Omental fat pad (tissue), 4 donors: Measurements from ENCODE around the gene KCNG2. TPM values are rescaled to one million over a fixed set of nuclear protein-coding genes. Genes with fewer than 3 reads are reported as not detected.

Experiments used
- ATAC-seq: fragments of 150-250 bp; one replicate; pipeline ENCODE4 v1.9.1; 2016; ENCODE audit warnings: mild to moderate bottlenecking, moderate library complexity; ENCODE audit not compliant: low FRiP score
- DNase-seq: peaks from one replicate; pipeline ENCODE4 v3.0.0-alpha.2; 2019; ENCODE audit warnings: low spot score
- total RNA-seq, 4 donors: library from RNA; depleted of rRNA; stranded (reverse); fragments of >200 nt; gene quantifications; one replicate each; pipeline ENCODE4 v1.1.0, GENCODE V29; 2016
- TF ChIP-seq, protein P1 (sequence below), 3 donors: fragments of 450-650 bp; IDR thresholded peaks; one replicate each; pipeline ENCODE4 v1.5.1; 2016 to 2017; ENCODE audit warnings: antibody characterized with exemption in 3 of 3, mild to moderate bottlenecking in 3 of 3, moderate library complexity in 2 of 3

The KCNG2 gene
- total RNA-seq, 4 donors from 2014 or later, result 0.75 to 2.4 (median 0.96) TPM; not detected in 1

DNA sequence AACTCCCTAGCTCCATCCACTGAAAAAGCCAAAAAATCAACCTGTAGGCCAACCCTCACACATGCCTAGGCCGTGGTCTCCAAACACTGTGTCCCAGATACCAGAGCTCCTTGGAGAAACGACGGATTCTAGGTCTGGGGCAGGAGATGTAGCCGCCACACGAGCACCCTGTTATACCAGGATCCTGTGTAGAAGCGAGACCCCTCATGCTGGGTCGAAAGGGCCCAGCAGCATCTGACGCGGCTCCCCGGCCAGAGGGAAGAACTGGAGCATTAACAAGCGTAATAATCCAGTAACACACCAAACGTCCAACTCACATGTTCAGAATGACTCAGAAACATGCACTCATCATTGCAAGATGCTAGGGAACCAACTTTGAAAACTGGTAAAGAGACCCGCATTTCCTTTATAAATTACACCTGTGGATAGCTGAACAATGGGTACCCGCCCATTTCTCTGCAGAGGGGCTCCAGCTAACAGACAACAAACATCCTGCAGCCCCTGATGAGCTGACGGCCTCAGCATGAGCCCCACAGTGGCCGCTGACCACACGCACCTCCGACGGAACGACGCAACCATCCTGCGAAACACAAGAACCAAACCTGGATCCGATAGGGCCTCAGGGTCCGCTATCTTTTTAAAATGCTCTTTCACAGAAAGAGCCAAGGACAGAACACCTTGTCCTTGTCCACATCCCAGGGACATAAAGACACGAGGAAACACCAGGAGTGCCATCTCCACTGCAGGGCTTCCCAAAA, 139.5 kb downstream of the KCNG2 start:
- no peak for ATAC-seq
- TF ChIP-seq, protein P1, sequence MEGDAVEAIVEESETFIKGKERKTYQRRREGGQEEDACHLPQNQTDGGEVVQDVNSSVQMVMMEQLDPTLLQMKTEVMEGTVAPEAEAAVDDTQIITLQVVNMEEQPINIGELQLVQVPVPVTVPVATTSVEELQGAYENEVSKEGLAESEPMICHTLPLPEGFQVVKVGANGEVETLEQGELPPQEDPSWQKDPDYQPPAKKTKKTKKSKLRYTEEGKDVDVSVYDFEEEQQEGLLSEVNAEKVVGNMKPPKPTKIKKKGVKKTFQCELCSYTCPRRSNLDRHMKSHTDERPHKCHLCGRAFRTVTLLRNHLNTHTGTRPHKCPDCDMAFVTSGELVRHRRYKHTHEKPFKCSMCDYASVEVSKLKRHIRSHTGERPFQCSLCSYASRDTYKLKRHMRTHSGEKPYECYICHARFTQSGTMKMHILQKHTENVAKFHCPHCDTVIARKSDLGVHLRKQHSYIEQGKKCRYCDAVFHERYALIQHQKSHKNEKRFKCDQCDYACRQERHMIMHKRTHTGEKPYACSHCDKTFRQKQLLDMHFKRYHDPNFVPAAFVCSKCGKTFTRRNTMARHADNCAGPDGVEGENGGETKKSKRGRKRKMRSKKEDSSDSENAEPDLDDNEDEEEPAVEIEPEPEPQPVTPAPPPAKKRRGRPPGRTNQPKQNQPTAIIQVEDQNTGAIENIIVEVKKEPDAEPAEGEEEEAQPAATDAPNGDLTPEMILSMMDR (IDR thresholded peaks at IDR 0.05), result no peak
- DNase-seq, result peak; percentile 8

- ATAC-seq (no peak), DNase-seq (peak; percentile 3)
Observed at GRCh38 chr18:79938196-79938595, 140.5 kb downstream of the KCNG2 start.

DNA sequence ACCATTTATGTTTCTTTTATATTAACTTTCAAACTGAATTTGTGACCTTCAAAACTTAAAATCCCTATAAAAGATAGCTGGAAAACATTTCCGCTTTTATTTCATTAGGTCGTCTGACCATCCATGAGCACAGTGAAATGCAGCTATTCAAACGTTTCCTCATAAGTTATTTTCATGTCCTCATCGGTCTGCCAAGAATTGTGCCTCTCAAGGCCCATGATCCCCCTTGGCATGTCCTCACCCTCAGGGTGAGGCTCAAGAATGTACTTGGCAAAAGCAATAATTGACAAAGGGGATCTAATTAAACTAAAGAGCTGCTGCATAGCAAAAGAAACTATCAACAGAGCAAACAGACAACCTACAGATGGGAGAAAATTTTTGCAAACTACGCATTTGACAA, 141.4 kb downstream of the KCNG2 start:
- ATAC-seq, result no peak

More at GRCh38 chr18:79938196-79938595, 140.5 kb downstream of the KCNG2 start:
- TF ChIP-seq, protein P1 (IDR thresholded peaks at IDR 0.05), result no peak

DNA sequence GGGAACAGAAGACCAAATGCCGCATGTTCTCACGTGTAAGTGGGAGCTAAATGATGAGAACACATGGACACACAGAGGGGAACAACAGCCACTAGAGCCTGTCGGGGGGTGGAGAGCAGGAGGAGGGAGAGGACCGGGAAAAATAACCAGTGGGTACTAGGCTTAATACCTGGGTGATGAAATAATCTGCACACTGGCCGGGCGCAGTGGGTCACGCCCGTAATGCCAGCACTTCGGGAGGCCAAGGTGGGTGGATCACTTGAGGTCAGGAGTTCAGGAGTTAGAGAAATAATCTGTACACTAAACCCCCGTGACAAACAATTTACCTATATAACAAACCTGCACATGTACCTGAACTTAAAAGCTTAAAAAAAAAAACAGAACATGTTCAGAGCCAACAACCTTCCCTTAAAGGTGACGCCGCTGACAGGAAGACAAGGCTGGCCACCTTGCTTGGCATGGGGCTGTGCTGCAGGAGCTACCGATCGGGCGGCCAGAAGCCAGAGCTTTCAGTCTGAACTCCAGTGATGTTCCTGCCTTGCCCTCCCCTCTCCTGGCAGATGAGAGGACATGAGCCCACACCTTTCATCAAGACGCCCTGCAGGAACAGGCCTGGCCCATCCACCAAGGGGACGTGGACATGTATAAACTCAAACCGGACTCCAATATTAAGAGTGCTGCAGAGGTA, 142.5 kb downstream of the KCNG2 start:
- TF ChIP-seq, protein P1 (IDR thresholded peaks at IDR 0.05), result no peak
- ATAC-seq (no peak), DNase-seq (peak; percentile 4)

More for the DNA sequence above, 141.4 kb downstream of the KCNG2 start:
- TF ChIP-seq, protein P1 (IDR thresholded peaks at IDR 0.05), result no peak
- DNase-seq, result no peak

DNA sequence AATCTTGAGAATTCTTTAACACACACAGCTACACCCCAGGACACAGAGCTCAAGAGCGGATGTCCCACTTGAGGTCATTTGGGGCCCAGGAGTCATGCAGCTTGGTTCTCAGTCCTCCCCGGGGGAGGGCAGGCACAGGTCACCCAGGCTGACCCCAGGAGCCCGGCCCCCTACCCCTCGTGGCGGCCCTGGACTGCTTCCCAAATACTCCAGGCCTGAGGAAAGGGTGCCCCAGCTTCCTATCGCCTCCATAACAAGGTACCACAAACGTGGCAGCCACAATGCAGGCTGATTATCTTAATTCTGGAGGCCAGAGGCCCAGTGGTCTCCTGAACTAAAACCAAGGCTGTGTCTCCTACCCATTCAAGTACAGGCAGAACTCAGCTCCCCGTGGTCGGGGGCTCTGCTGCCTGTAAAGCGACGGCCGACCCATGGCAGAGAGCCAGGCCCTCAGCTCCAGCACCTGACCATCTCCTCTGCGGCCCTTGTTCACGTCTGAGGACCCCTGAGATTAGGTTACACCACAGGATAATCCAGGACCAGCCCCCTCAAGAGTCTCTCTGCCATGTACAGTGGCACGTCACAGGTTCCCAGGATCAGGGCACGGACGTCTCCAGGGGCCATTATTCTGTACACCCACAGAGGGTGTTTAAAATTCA, 143.2 kb downstream of the KCNG2 start:
- DNase-seq (peak; percentile 17), ATAC-seq (no peak)
- TF ChIP-seq, protein P1 (IDR thresholded peaks at IDR 0.05), result no peak

DNA sequence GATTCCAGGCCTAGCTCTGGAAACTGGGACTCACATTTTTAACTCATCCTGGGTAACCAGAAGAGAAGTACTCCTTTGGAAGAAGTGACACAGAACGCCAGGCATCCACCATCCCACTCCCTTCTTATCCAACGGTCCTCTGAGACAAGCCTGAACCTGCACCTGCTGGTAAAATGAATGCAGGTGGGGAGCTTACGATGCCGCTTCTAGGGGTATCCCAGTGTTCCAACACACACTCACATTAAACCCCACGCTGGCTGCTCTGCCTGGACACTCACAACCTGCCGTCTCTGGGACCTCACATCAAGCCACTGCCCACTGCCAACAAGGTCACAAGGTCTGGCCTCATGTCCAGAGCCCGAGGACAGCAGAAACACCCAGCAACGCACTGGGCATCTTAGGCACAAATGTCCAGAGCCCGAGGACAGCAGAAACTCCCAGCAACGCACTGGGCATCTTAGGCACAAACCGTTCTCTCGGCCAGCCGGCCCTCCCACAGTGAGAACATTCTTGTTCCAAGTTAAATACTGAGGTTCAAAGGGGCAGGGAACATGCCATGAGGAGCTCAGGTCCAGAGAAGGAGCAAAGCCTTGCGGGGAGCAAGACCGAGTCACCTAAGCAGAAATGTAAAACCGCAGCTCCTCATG, 143.9 kb downstream of the KCNG2 start:
- DNase-seq, result peak; percentile 10
- TF ChIP-seq, protein P1 (IDR thresholded peaks at IDR 0.05), result no peak
- no peak for ATAC-seq
